Head of caudate nucleus (tissue), 42 donors: ENCODE data around the gene FDCSP.
A peak's percentile ranks its signal among the peaks of the same experiment; 100 is the strongest.
"Not testable (repeated sequence)": the region's sequence is repeated elsewhere in the genome, so short reads cannot be mapped to it uniquely, and the experiment has no call there.

ENCODE experiments used
- DNase-seq, 42 donors: peaks; one replicate each; pipeline versions ENCODE4 v3.0.0 to v3.0.0-alpha.2; 2020 to 2021; ENCODE audit warnings: mixed read lengths in 7 of 42
- intact Hi-C: fragments of 100-400 bp; cut with DNase I; formaldehyde crosslinking; loops from one replicate; pipeline ENCODE4 v1.15.0; 2022

Gene FDCSP

GRCh38 chr4:70225824-70226223 lies at the start of gene FDCSP:
Gene FDCSP, plus strand, starts transcription at chr4:70226124. Its CDS starts 5,071 bp downstream, at chr4:70231195.
- DNase-seq = no peak
- intact Hi-C loops = no loop called here

- no peak for DNase-seq
Observed at GRCh38 chr4:70177090-70177489, 48.8 kb upstream of the FDCSP start.

GRCh38 chr4:70178075-70178660 lies 47.8 kb upstream of the FDCSP start:
- DNase-seq = no peak
- intact Hi-C loops = no loop called here

More at GRCh38 chr4:70177090-70177489, 48.8 kb upstream of the FDCSP start:
- intact Hi-C loops = no loop called here

GRCh38 chr4:70179811-70180210 lies 46.1 kb upstream of the FDCSP start:
- DNase-seq = no peak
- intact Hi-C loops = no loop called here

GRCh38 chr4:70181864-70182263 lies 44.1 kb upstream of the FDCSP start:
- no peak for DNase-seq
- intact Hi-C loops = no loop called here

GRCh38 chr4:70182517-70183167 lies 43.3 kb upstream of the FDCSP start:
- intact Hi-C loops = no loop called here
- DNase-seq = no peak

- DNase-seq = peak in 2 of 42 donors; percentile 2 to 15
- intact Hi-C loops = no loop called here
Observed at GRCh38 chr4:70183168-70183939, 42.6 kb upstream of the FDCSP start.

- intact Hi-C loops = no loop called here
- DNase-seq = no peak
Observed at GRCh38 chr4:70183940-70184246, 42.0 kb upstream of the FDCSP start.

GRCh38 chr4:70187216-70187615 lies 38.7 kb upstream of the FDCSP start:
- intact Hi-C loops = no loop called here
- no peak for DNase-seq

GRCh38 chr4:70190579-70190978 lies 35.3 kb upstream of the FDCSP start:
- no peak for DNase-seq
- intact Hi-C loops = no loop called here

GRCh38 chr4:70191647-70192046 lies 34.3 kb upstream of the FDCSP start:
- DNase-seq = no peak
- intact Hi-C loops = no loop called here

- intact Hi-C loops = no loop called here
- no peak for DNase-seq
Observed at GRCh38 chr4:70192895-70193294, 33.0 kb upstream of the FDCSP start.

GRCh38 chr4:70195425-70195824 lies 30.5 kb upstream of the FDCSP start, which contains the start of gene ODAM:
Gene ODAM, plus strand, starts transcription at chr4:70195725. Its CDS starts 819 bp downstream, at chr4:70196544.
- intact Hi-C loops = no loop called here
- no peak for DNase-seq

- intact Hi-C loops = no loop called here
- no peak for DNase-seq
Observed at GRCh38 chr4:70196857-70197256, 29.1 kb upstream of the FDCSP start.

GRCh38 chr4:70197842-70198241 lies 28.1 kb upstream of the FDCSP start:
- intact Hi-C loops = no loop called here
- DNase-seq = no peak

GRCh38 chr4:70203601-70204000 lies 22.3 kb upstream of the FDCSP start:
- DNase-seq = no peak
- intact Hi-C loops = no loop called here

GRCh38 chr4:70212752-70213151 lies 13.2 kb upstream of the FDCSP start:
- intact Hi-C loops, DNase-seq: not testable (repeated sequence)

GRCh38 chr4:70216109-70216508 lies 9.8 kb upstream of the FDCSP start:
- DNase-seq, intact Hi-C loops: not testable (repeated sequence)

GRCh38 chr4:70216550-70216949 lies 9.4 kb upstream of the FDCSP start:
- intact Hi-C loops, DNase-seq: not testable (repeated sequence)

GRCh38 chr4:70221389-70221788 lies 4.5 kb upstream of the FDCSP start:
- DNase-seq, intact Hi-C loops: not testable (repeated sequence)
